Measurements from ENCODE around the gene NDUFA7.

Gene NDUFA7

DNA sequence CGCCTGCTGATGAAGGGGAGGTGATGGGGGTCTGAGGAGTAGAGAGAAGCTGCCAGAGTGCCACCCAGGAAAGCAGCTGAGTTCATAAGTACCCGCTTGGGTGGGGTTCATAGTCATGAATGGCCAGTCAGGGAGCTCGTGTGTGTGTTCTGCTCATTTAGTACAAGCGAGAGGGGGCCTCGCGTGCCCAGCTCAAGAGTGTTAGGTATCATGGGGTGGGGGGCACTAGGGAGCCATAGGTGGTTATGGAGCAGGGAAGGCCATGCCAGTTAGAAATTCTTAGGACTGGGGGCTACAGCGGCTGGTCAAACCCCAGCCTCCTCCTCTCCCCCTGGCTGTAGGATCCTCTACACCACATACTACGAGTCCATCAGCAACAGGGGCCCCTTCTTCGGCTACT lies 59.8 kb downstream of the NDUFA7 start:
- DNase-seq = no peak
